Stimulated activated naive CD8-positive, alpha-beta T cell treated with anti-CD3 and anti-CD28 coated beads, Interleukin-15, Interleukin-2, amounts not matched to agents 100 U/mL and 50 U/mL, for 24 hours (primary cell): ENCODE measurements around the gene GYPB.
"Not testable (repeated sequence)": the region's sequence is repeated elsewhere in the genome, so short reads cannot be mapped to it uniquely, and the experiment has no call there.

Source experiments
- ATAC-seq: fragments of 150-1000 bp; cut with Tn5 transposase; one replicate; pipeline ENCODE4 v1.10.0; 2021
- DNase-seq: peaks from one replicate; pipeline ENCODE4 v3.0.0; 2021

GYPB gene

GRCh38 chr4:144014808-144015207, 4.4 kb downstream of the GYPB start:
- ATAC-seq (no peak), DNase-seq (no peak)

- DNase-seq, ATAC-seq: not testable (repeated sequence)
These were observed 10.6 kb downstream of the GYPB start for GRCh38 chr4:144008602-144009001.

GRCh38 chr4:144007960-144008359, 11.2 kb downstream of the GYPB start:
- DNase-seq, ATAC-seq: not testable (repeated sequence)

GRCh38 chr4:144006200-144006803, 12.9 kb downstream of the GYPB start:
- not testable (repeated sequence) for DNase-seq, ATAC-seq

- not testable (repeated sequence) for ATAC-seq, DNase-seq
These were observed 13.6 kb downstream of the GYPB start for GRCh38 chr4:144005558-144005953.

GRCh38 chr4:144004868-144005557, 14.2 kb downstream of the GYPB start:
- not testable (repeated sequence) for DNase-seq, ATAC-seq

- ATAC-seq, DNase-seq: not testable (repeated sequence)
These were observed 15.3 kb downstream of the GYPB start for GRCh38 chr4:144003890-144004265.

- DNase-seq, ATAC-seq: not testable (repeated sequence)
These were observed 15.8 kb downstream of the GYPB start for GRCh38 chr4:144003205-144003889.

- not testable (repeated sequence) for DNase-seq, ATAC-seq
These were observed 18.7 kb downstream of the GYPB start for GRCh38 chr4:144000331-144000995.

- not testable (repeated sequence) for DNase-seq, ATAC-seq
These were observed 23.0 kb downstream of the GYPB start for GRCh38 chr4:143996193-143996592.

- ATAC-seq: peak; percentile 52
- not testable (repeated sequence) for DNase-seq
These were observed 27.4 kb downstream of the GYPB start for GRCh38 chr4:143991761-143992160.

- not testable (repeated sequence) for ATAC-seq, DNase-seq
These were observed 28.5 kb downstream of the GYPB start for GRCh38 chr4:143990717-143991116.

GRCh38 chr4:143986180-143986579, 33.0 kb downstream of the GYPB start:
- DNase-seq (no peak), ATAC-seq (no peak)

- not testable (repeated sequence) for ATAC-seq
These were observed 38.4 kb downstream of the GYPB start for GRCh38 chr4:143980776-143981175.

GRCh38 chr4:143975527-143975926, 43.7 kb downstream of the GYPB start:
- not testable (repeated sequence) for DNase-seq, ATAC-seq

More at GRCh38 chr4:143980776-143981175, 38.4 kb downstream of the GYPB start:
- not testable (repeated sequence) for DNase-seq

GRCh38 chr4:143974021-143974420, 45.2 kb downstream of the GYPB start:
- DNase-seq, ATAC-seq: not testable (repeated sequence)

GRCh38 chr4:143961075-143961474, 58.1 kb downstream of the GYPB start:
- ATAC-seq (no peak), DNase-seq (no peak)

- not testable (repeated sequence) for ATAC-seq, DNase-seq
These were observed 63.9 kb downstream of the GYPB start for GRCh38 chr4:143955306-143955705.

GRCh38 chr4:143951458-143951972, 67.7 kb downstream of the GYPB start:
- ATAC-seq, DNase-seq: not testable (repeated sequence)

- DNase-seq, ATAC-seq: not testable (repeated sequence)
These were observed 68.2 kb downstream of the GYPB start for GRCh38 chr4:143950967-143951366.

GRCh38 chr4:143950185-143950584, 69.0 kb downstream of the GYPB start:
- not testable (repeated sequence) for DNase-seq, ATAC-seq

GRCh38 chr4:143947493-143947892, 71.7 kb downstream of the GYPB start:
- ATAC-seq, DNase-seq: not testable (repeated sequence)
